Esophagus (tissue), 2 donors: ENCODE data around the gene CLEC9A. TPM values are rescaled to one million over a fixed set of nuclear protein-coding genes. Genes with fewer than 3 reads are reported as not detected.

ENCODE experiments used
- H3K27ac ChIP-seq, 2 donors: one replicate each; pipeline ENCODE4 v1.5.1; 2013; ENCODE audit warnings: low read depth in 2 of 2, mild to moderate bottlenecking in 2 of 2, inconsistent platforms in 1 of 2, low read length in 1 of 2, moderate library complexity in 1 of 2
- H3K27me3 ChIP-seq, 2 donors: one replicate each; pipeline ENCODE4 v1.6.1; 2013; ENCODE audit warnings: low read length in 2 of 2, control low read depth in 1 of 2, mild to moderate bottlenecking in 1 of 2; ENCODE audit not compliant: insufficient read depth in 2 of 2, control insufficient read depth in 1 of 2
- H3K36me3 ChIP-seq, 2 donors: one replicate each; pipeline ENCODE4 v1.6.1; 2013; ENCODE audit warnings: low read length in 1 of 2; ENCODE audit not compliant: control insufficient read depth in 2 of 2, insufficient read depth in 2 of 2
- H3K4me1 ChIP-seq, 2 donors: one replicate each; pipeline ENCODE4 v1.6.1; 2013; ENCODE audit warnings: low read length in 1 of 2; ENCODE audit not compliant: control insufficient read depth in 2 of 2, insufficient read depth in 2 of 2
- H3K4me3 ChIP-seq, 2 donors: one replicate each; pipeline ENCODE4 v1.5.1; 2013; ENCODE audit warnings: low read length in 2 of 2, mild to moderate bottlenecking in 2 of 2, low read depth in 1 of 2, moderate library complexity in 1 of 2
- H3K9me3 ChIP-seq, 2 donors: one replicate each; pipeline ENCODE4 v1.6.1; 2013; ENCODE audit warnings: mild to moderate bottlenecking in 2 of 2, low read depth in 1 of 2, low read length in 1 of 2, moderate library complexity in 1 of 2; ENCODE audit not compliant: control insufficient read depth in 2 of 2, insufficient read depth in 1 of 2
- WGBS, 2 donors: extraction: QIAGEN DNeasy Blood & Tissue Kit; methylation state at CpG; one replicate each; pipeline ENCODE4 v1.1.7; 2013; 5-methylcytosine and 5-hydroxymethylcytosine counted together
- polyA plus RNA-seq, 2 donors: library from polyadenylated mRNA; stranded (reverse); fragments of 200-250 nt; gene quantifications; one replicate each; pipeline ENCODE4 v1.2.3, GENCODE V29; 2013
- donor health status: healthy with polysubstance abuse.
- donor health status: Bipolar disorder and iron deficiency.

CLEC9A gene
- polyA plus RNA-seq, 2 donors: 0.13 TPM; not detected in 1

DNA sequence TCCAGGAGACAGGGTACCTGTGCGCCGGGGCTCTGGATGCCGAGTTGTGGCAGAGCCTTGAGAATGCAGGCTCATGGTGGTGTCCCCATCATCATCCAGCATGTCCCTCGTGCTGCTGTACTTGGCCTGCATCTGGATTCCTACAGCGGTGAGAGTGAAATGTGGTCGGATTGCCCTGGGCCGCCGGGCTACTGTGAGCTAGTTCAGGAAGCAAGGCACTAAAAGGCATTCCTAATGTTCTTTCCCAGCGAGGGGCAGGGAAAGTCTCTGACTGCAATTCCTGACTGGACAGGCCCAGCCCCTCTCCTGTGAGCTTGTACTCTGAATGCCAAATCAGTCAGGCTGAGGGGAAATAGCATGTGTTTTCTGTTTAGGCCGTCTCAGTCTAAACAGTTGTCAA is 68.3 kb downstream of the CLEC9A start, which contains the start of gene CLEC1A:
Gene CLEC1A, minus strand, starts transcription at position 195 of the 400 bp plus-strand sequence. Its CDS starts 63 bp downstream, at position 132.
- Histone ChIP-seq H3K4me1 (peaks cover 0 to 7% of the 10 kb centered on the region in 2 donors), H3K4me3 (peak within 1 kb of the TSS in 1 of 2 donors; percentile 20), H3K27ac (peak within 1 kb of the TSS; percentile 36 to 60), H3K36me3 (no peaks in the 10 kb centered on the region), H3K9me3 (no peaks in the 10 kb centered on the region), H3K27me3 (no peaks in the 10 kb centered on the region)
- 46 to 48% methylated on average over 10 of the region's 10 CpGs for WGBS, 2 donors

DNA sequence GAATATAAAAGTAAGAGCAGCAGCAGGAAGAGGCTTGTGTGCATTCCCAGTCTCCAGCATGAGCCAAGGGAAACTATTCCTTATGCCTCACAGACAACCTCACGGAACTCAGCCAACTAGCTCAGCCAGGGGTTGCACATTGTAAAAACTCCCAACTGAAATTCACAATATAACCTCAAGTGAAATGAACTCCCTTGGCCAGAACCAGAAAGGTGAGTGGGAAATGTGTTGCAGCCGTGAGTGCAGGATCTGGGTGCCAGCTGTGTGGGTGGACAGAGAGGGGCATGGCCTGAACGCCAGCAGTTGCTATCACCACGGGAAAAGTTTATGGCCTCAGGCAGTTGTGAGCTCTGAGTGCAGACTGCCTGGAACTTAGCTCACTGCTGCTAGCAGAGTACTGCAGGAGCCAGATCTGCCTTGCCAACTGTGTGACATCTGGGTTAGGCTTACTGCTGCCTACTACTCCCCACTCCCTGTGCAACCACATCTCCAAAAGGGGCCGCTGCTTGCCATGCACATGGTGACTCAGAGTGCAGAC is 70.6 kb downstream of the CLEC9A start:
- Histone ChIP-seq H3K9me3 (no peaks in the 10 kb centered on the region), H3K4me1 (peaks cover 0 to 7% of the 10 kb centered on the region in 2 donors), H3K27ac (peak overlapping the region; percentile 34 to 63), H3K4me3 (no peak overlapping the region), H3K27me3 (no peaks in the 10 kb centered on the region), H3K36me3 (no peaks in the 10 kb centered on the region)
- 16 to 38% methylated on average over 5 of the region's 5 CpGs for WGBS, 2 donors

DNA sequence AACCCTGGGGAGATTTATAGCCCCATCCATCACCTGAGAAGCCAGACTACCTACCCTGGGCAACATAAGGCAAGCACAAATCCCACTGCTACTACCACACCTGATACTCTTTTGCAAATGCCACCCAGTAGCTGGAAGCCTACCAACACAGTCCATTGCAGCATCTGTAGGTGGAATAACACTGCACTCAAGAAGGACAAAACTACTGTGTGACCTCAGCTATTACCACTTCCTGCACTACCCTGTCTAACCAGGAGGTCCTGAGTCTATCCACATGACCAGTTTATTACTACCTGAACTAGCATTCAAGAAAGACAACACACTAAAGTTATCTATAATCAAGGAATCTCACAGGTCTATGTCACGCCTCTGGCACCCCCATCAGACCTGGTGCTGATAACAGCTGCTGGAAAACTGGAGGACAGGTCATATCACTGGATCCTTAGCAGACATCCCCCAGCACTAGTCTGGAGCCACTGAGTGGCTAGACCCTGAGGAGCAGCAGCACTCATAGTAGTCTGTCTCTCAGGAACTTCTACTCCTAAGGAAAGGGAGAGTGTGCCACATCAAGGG is 71.3 kb downstream of the CLEC9A start:
- no peaks in the 10 kb centered on the region for H3K27me3 ChIP-seq
- peaks cover 0 to 7% of the 10 kb centered on the region in 2 donors for H3K4me1 ChIP-seq
- H3K36me3 ChIP-seq: no peaks in the 10 kb centered on the region
- no peaks in the 10 kb centered on the region for H3K9me3 ChIP-seq
- no peak overlapping the region for H3K4me3 ChIP-seq
- H3K27ac ChIP-seq: peak overlapping the region; percentile 11 to 63
- WGBS, 2 donors: 88 to 89% methylated on average over 1 of the region's 1 CpG

- Histone ChIP-seq H3K9me3 (no peaks in the 10 kb centered on the region), H3K36me3 (no peaks in the 10 kb centered on the region), H3K4me3 (no peak overlapping the region), H3K27me3 (no peaks in the 10 kb centered on the region), H3K4me1 (peaks cover 0 to 7% of the 10 kb centered on the region in 2 donors), H3K27ac (no peak overlapping the region)
- 66 to 69% methylated on average over 2 of the region's 2 CpGs for WGBS, 2 donors
Observed at GRCh38 chr12:10102322-10102721, 71.8 kb downstream of the CLEC9A start.

DNA sequence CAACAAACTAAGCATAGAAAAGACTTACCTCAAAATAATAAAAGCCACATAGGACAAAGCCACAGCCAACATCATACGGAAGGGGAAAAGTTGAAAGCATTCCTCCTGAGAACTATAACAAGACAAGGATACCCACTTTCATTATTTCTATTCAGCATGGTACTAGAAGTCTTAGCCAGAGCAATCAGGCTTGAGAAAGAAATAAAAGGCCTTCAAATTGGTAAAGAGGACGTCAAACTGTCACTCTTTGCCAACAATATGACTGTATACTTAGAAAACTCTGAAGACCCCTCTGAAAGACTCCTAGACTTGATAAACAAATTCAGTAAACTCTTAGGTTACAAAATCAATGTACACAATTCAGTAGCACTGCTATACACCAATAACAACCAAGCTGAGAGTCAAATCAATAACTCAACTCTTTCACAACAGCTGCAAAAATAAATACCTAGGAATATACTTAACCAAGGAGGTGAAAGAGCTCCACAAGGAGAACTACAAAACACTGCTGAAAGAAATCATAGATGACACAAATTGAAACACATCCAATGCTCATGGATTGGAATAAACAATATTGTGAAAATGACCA is 79.9 kb downstream of the CLEC9A start:
- H3K4me3 ChIP-seq: no peak overlapping the region
- H3K9me3 ChIP-seq: no peaks in the 10 kb centered on the region
- H3K4me1 ChIP-seq: no peaks in the 10 kb centered on the region
- no peaks in the 10 kb centered on the region for H3K27me3 ChIP-seq
- H3K36me3 ChIP-seq: no peaks in the 10 kb centered on the region
- no peak overlapping the region for H3K27ac ChIP-seq
- WGBS, 2 donors: 90 to 92% methylated on average over 2 of the region's 2 CpGs

DNA sequence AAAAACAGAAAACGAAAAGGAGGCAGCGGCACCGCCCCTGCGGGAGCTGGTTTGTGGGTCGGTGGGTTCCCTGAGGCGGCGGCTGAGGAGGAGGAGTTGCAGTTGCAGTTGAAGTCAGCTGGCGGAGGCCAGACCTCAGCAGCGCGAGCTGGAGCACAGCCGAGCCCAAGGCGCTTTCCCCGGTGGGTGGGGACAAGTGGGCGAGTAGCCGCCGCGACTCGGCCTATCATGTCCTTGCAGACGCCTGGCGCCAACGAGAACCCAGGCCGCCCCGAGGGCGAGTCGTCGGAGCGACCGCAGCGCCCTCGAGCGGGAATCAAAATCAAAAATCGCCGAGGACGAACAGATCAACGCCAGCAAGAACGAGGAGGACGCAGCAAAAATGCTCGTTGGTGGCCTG is 81.0 kb downstream of the CLEC9A start:
- Histone ChIP-seq H3K4me1 (no peaks in the 10 kb centered on the region), H3K27me3 (no peaks in the 10 kb centered on the region), H3K27ac (no peak overlapping the region), H3K9me3 (no peaks in the 10 kb centered on the region), H3K4me3 (no peak overlapping the region), H3K36me3 (no peaks in the 10 kb centered on the region)
- WGBS, 2 donors: 87 to 91% methylated on average over 38 of the region's 38 CpGs

DNA sequence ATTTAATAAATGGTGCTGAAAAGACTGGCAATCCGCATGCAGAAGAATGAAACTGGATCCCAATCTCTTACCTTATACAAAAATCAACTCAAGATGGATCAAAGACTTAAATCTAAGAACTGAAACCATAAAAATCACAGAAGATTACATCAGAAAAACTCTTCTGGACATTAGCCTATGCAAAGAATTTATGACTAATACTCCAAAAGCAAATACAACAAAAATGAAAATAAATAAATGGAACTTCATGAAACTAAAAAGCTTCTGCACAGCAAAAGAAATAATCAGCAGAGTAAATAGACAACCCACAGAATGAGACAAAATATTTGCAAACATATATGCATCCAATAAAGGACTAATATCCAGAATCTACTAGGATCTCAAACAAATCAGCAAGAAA is 82.6 kb downstream of the CLEC9A start:
- H3K4me1 ChIP-seq: no peaks in the 10 kb centered on the region
- no peak overlapping the region for H3K27ac ChIP-seq
- H3K36me3 ChIP-seq: no peaks in the 10 kb centered on the region
- no peaks in the 10 kb centered on the region for H3K9me3 ChIP-seq
- WGBS, 2 donors: 78 to 85% methylated on average over 1 of the region's 1 CpG
- no peak overlapping the region for H3K4me3 ChIP-seq
- no peaks in the 10 kb centered on the region for H3K27me3 ChIP-seq

- H3K4me3 ChIP-seq: no peak overlapping the region
- WGBS, 2 donors: 56 to 67% methylated on average over 1 of the region's 1 CpG
- H3K9me3 ChIP-seq: no peaks in the 10 kb centered on the region
- H3K27ac ChIP-seq: no peak overlapping the region
- H3K27me3 ChIP-seq: no peaks in the 10 kb centered on the region
- no peaks in the 10 kb centered on the region for H3K4me1 ChIP-seq
- no peaks in the 10 kb centered on the region for H3K36me3 ChIP-seq
Observed at GRCh38 chr12:10113920-10114319, 83.4 kb downstream of the CLEC9A start.

DNA sequence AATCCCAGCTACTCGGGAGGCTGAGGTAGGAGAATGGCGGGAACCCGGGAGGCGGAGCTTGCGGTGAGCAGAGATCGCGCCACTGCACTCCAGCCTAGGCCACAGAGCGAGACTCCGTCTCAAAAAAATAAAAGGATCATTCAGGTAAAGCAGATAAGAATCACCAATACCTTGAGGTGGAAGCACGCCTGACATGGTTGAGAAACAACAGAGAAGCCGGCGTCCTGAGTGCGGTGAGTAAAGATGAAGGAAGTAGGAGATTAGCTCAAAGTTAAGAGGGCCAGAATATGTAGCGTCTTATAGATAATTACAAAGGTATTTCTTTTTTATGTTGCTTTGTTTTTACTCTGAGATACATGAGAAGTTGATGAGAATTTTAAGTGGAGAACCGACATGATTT is 84.8 kb downstream of the CLEC9A start:
- no peak overlapping the region for H3K4me3 ChIP-seq
- H3K9me3 ChIP-seq: no peaks in the 10 kb centered on the region
- no peaks in the 10 kb centered on the region for H3K36me3 ChIP-seq
- no peaks in the 10 kb centered on the region for H3K27me3 ChIP-seq
- H3K27ac ChIP-seq: no peak overlapping the region
- no peaks in the 10 kb centered on the region for H3K4me1 ChIP-seq
- 89 to 91% methylated on average over 15 of the region's 15 CpGs for WGBS, 2 donors
